Stimulated activated CD8-positive, alpha-beta memory T cell treated with anti-CD3 and anti-CD28 coated beads, Interleukin-12 subunit alpha, Interleukin-12 subunit beta, amount 100 ng/mL, for 1 hour (primary cell): Measurements from ENCODE around the gene CCDC57.

Experiments used
- DNase-seq: peaks from one replicate; pipeline ENCODE4 v3.0.0-alpha.2; 2020; ENCODE audit warnings: low read depth

The CCDC57 gene

DNA sequence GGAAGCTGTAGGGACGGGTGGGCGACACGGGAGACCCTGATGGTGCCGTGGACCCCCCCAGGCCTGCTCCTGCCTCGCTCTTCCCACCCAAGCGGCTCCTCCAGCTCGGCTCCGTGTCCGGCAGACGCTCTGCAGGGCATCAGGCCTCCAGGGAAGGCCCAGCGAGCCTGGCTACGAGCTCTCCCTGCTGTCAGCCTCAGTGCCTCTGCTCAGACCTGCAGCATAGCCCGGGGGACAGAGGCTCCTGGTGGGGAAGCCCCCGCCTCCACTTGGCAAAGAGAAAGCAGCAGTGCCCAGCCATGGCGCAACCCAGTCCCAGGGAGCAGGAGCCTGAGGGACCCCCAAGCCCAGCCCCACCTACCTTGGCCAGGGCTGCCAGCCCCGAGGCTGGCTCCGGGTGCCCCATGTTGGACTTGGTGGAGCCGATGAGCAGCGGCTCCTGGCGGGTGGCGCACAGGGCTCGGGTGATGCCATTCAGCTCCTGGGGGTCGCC lies 120.5 kb downstream of the CCDC57 start:
- DNase-seq, result no peak

GRCh38 chr17:82091264-82092066 lies 121.2 kb downstream of the CCDC57 start:
- no peak for DNase-seq

- DNase-seq, result no peak
These were observed 121.9 kb downstream of the CCDC57 start for GRCh38 chr17:82090549-82091263.

DNA sequence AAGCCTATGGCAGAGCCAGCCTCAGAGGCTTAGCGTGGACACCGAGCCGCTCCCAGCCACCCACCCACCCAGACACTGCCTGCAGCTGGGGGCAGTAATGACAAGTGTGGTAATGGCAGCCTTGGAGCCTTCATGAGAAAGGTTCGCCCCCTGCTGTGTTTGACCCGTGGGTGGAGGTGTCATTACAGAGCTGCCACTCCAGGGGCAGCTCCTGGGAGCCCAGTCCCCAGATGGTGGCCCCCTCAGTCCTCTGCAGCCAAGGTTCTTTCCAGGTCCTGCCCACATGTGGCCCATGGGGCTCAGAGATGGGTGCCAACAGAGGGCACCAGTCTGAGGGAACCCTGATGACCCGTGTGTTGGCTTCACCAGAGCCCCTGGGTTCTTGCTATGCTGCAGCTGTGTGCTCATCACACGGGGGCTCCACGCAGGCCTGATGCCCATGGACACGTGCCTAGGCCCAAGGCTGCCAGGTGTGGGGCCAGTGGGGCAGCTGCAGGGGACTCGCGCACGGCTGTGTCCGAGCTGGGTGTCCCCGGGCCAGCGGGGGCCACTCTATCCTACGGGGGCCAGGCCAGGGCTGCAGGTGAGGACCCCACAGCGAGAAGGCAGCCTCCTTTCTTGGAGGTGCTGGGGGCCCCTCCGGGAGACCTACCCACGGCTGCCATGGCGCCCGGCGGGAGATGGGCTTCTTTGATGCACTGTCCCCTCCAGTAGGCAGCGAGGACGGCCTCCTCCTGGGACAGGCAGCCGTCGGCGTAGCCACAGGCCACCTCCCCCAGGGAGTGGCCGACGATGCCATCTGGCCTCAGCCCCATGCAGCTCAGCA lies 122.7 kb downstream of the CCDC57 start:
- DNase-seq, result no peak

DNA sequence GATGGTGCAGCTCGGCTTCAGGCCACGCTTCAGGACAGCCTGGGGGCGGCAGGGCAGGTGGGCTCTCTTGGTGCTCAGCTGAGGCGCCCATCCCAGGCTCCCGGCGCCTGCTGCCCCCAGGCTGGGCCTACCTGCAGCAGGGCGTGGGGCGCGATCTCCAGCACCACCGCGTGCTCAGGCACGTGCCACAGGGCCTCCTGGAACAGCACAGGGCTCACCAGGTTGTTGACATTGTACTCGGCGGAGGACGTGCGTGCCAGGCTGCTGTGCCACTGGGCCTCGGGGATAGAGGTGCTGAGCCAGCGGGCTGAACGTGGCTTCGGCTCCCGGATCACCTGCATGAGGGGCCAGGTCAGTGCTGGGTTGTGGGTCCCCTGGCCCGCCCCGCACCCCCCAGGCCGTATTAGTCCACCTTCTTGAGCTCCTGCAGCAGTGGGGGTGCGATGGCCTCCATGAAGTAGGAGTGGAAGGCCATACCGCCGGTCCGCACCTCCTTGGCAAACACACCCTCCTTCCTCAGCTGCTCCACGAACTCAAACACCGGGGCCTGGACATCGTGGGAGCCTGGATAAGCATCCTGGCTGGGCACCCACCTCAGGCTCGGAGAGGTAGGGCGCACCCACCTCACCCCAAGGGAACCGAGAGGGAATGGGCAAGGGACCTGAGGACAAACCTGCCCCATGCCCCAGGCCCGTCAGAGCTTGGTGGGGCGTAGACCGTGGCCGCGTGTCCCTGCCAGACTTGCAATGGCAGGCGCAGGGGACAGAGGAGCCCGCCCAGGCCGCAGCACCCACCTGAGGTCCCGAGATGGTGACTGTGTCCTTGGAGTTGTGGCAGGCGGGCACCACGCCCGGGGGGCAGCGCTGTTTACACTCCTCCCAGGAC lies 123.6 kb downstream of the CCDC57 start:
- DNase-seq, result no peak

DNA sequence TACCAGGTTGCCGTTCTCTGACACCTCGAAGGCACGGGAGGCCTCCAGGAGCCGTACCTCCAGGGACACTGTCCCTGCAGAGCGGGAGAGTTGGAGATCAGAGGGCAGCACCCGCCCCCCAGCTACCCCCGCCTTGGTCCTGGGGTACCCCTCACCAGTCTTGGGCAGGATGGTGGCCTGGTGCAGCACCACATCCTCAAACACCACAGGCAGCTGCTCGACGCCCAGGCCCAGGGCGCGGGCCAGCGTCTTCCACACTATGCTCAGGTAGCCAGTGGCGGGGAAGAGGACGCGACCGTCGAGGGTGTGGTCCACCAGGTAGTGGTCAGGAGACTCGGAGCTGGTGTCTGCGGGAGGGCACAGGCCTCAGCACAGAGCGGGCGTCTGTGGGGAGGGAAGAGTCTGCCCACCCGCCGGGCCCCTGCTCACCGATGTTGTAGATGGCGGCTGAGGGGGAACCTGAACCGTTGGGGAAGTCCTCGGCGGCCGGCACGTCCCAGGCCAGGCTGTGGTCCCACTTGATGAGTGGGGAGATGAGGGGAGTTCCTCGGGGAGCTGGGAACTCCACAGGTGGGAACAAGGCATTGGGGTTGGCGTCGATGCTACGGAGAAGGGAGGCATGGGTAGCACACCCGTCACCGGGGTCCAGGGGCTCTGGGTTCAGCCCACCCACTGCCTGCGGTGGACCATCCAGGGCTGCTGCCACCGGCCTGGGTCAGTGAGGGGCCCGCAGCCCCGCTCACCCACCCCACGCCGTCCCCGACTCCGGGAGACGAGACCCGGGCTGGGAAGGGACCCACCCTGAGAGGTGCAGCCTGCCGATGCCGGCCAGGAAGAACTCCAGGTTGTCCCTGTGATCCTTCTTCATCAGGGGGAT lies 124.4 kb downstream of the CCDC57 start:
- no peak for DNase-seq

DNA sequence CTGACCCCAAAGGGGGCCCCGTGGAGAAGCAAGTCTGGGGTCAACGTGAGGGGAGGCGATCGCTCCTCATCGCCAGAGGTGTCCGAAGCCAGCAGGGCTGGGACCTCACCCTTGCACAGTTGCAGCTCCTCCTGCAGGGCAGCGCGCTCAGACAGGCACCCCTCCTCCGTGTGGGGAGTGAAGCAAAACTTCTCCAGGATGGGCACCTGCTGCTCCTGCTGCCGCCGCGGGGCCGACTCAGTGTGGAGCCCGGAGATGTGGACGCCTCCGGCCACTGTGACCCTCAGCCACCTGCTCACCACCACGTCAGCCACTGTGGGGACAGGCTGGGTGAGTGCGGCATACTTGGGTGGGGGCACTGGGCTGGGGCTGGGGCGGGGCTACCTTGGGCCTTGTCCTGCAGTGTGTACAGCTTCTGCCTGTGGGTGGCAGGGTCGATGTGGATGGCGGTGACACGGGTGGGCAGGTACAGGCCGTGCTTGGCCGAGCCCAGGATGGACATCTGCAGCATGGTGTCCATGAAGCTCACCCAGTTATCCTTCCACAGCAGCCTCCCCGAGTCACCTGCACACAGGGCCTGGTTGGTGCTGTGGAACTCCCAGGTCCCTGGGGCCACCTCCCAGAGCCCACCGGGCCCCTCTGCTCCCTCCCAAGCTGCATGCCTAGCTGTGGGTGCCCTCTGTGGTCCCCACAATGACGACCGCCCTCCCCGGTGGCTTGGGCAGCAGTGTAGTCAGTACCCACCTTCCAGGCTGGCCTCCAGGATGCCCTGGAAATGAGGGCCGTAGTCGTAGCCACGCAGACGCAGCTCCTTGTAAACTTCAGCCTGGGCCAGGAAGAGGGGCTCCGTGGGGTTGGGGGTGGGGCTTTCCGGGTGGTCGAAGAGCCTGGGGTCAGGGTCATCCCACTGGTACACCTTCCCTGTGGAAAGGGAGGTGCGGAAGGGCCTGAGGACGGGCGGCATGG lies 125.4 kb downstream of the CCDC57 start:
- no peak for DNase-seq

DNA sequence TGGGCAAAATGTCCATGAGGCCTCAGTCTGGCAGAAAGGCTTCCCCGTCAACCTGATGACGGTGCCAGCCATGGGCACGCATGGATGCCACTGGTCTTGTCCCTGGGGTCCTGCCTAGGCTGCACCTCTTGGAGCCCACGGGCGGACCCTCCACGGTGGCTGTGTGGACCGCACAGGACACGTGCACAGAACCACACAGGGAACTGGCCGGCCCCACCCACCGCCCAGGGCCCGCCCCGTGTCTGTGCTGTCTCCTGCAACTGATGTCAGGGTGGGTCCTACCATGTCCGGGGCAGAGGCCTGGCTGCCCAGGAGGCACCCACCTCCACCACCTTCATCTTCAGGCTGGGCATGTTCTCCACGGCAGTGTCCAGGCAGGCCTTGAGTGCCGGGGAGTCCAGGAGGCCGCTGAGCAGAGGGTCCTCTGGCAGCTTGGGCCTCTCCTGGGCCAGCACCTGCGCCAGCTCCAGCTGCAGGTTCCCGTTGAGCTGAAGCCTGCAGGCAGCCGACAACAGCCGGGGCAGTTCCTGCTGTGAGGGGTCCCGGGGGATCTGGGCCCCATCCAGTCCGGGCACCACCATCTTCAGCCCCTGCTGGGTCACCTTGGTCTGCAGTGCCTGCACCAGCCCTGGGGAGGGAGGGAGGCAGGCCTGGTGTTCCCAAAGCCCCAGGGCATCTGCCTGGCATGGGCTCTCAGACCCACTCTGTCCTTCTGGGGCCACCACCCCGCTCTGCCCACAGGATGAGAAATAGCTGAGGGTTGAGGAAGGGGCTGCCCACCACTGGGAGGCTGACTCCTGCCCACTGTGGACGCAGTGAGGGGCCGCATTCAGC lies 126.5 kb downstream of the CCDC57 start:
- no peak for DNase-seq

- DNase-seq, result no peak
These were observed 127.4 kb downstream of the CCDC57 start for GRCh38 chr17:82085031-82085861.

GRCh38 chr17:82084373-82085030 lies 128.1 kb downstream of the CCDC57 start:
- no peak for DNase-seq

GRCh38 chr17:82083533-82084359 lies 128.9 kb downstream of the CCDC57 start:
- DNase-seq, result no peak

DNA sequence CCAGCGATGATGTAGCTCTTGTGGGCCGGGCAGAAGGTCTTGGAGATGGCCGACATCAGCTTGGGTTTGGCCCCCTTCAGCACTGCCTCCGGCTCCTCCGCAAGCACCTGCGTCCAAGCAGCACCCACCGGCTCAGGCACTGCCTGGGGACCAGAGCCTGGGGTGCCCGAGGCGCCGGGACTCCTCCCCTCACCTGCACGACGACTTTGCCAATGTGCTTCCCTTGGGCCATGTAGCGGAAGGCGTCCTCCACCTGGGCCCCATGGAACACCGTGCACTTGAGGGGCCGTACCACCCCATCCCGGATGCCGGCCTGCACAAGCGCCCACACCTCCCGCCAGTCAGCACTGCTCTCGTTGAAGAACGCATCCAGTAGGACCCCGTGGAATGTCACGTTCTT lies 129.6 kb downstream of the CCDC57 start:
- DNase-seq, result no peak

- DNase-seq, result no peak
These were observed 130.2 kb downstream of the CCDC57 start for GRCh38 chr17:82082456-82082855.

GRCh38 chr17:82081966-82082365 lies 130.7 kb downstream of the CCDC57 start:
- DNase-seq, result no peak

DNA sequence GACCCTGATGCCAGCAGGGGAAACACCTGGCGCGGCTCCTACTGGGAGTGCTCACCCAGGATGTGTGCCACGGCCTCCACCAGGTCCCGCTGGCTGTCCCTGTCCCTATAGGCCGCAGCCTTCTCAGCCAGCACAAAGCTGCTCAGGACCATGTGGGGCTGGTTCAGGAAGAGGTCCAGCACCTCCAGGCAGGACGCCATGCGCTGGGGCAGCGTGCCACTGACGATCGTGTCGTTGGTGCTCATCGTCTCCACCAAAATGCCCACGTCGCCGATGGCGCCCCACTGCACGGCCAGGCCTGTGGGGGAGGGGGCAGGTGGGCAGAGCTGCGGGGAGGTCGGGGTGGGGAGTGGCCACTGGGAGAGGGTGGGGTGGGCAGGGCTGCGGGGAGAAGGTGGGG lies 131.1 kb downstream of the CCDC57 start:
- no peak for DNase-seq
